HepG2 (cell line): ENCODE results near the gene FGF3. TPM values are rescaled to one million over a fixed set of nuclear protein-coding genes. Genes with fewer than 3 reads are reported as not detected.

ENCODE experiments used
- ATAC-seq: fragments of 200-7000 bp; cut with Tn5 transposase; 3 replicates; pipeline ENCODE4 v1.9.1; 2020; ENCODE audit warnings: mild to moderate bottlenecking, moderate library complexity
- BruUV-seq: library from RNA; stranded (reverse); fragments of 400-500 nt; replicated peaks from 2 replicates; lab custom pipeline; 2021; lab: Mats Ljungman, UMichigan
- CTCF ChIA-PET: fragments of 300-600 bp; formaldehyde crosslinking; extraction: SDS; loops from one replicate; lab custom pipeline; 2021; ENCODE audit warnings: low total read pairs, inconsistent platforms, low intra/inter-chr PET ratio; lab: Yijun Ruan, JAX
- POLR2A ChIA-PET: fragments of 350-600 bp; sonication (Branson Sonifier 250); formaldehyde crosslinking; loops from one replicate; lab custom pipeline; 2020; ENCODE audit warnings: antibody characterized with exemption, inconsistent platforms; lab: Yijun Ruan, JAX
- DNase-seq: peaks from one replicate; pipeline ENCODE4 v3.0.0-alpha.2; 2015; ENCODE audit warnings: low spot score
- FAIRE-seq: peaks from 3 replicates; lab custom pipeline; 2011; peaks lifted over from hg19 to GRCh38; lab: Jason Lieb, UNC
- H2AFZ ChIP-seq: one replicate; pipeline ENCODE4 v1.6.1; 2011; ENCODE audit warnings: low read length, inconsistent platforms
- H3K27ac ChIP-seq: fragments of 300-600 bp; 3 replicates; pipeline ENCODE4 v1.8.0; 2011; ENCODE audit warnings: mixed run types, mild to moderate bottlenecking, mixed read lengths, low read length, inconsistent platforms; ENCODE audit not compliant: insufficient read depth; ENCODE audit errors: extremely low read length
- H3K27me3 ChIP-seq, 2 experiments: fragments of 200-600 bp in 1 of 2; 2 replicates in 1 of 2; 3 replicates in 1 of 2; pipeline versions ENCODE4 v1.6.0 to v1.8.0; 2011; ENCODE audit warnings: low read length in 2 of 2, mild to moderate bottlenecking in 2 of 2, moderate library complexity in 2 of 2, inconsistent platforms in 1 of 2; ENCODE audit not compliant: insufficient read depth in 2 of 2, control insufficient read depth in 1 of 2
- H3K36me3 ChIP-seq, 2 experiments: fragments of 200-600 bp in 1 of 2; replicated peaks in 1 of 2; 2 replicates in 1 of 2; 3 replicates in 1 of 2; pipeline versions ENCODE4 v1.5.1 to v1.8.0; 2011; ENCODE audit warnings: low read length in 2 of 2, inconsistent platforms in 1 of 2; ENCODE audit not compliant: insufficient read depth in 2 of 2, control insufficient read depth in 1 of 2
- H3K4me1 ChIP-seq: 2 replicates; pipeline ENCODE4 v1.5.1; 2012; ENCODE audit warnings: low read length, inconsistent platforms; ENCODE audit not compliant: insufficient read depth
- H3K4me2 ChIP-seq: 2 replicates; pipeline ENCODE4 v1.6.0; 2011; ENCODE audit warnings: low read depth, low read length, inconsistent platforms
- H3K4me3 ChIP-seq, 3 experiments: fragments of 200-600 bp in 1 of 3; sonication (generic), shearing (Covaris generic) in 1 of 3; replicated peaks in 1 of 3; 2 replicates each; pipeline ENCODE4 v1.5.1; 2011 to 2016; ENCODE audit warnings: low read length in 3 of 3, inconsistent platforms in 2 of 3, low read depth in 2 of 3, mild to moderate bottlenecking in 2 of 3, control low read depth in 1 of 3, mixed read lengths in 1 of 3; ENCODE audit not compliant: insufficient read depth in 1 of 3
- H3K79me2 ChIP-seq: one replicate; pipeline ENCODE4 v1.6.1; 2011; ENCODE audit warnings: low read length, inconsistent platforms; ENCODE audit not compliant: insufficient read depth
- H3K9ac ChIP-seq: 2 replicates; pipeline ENCODE4 v1.6.0; 2011; ENCODE audit warnings: mild to moderate bottlenecking, low read depth, low read length, inconsistent platforms; ENCODE audit not compliant: insufficient read depth
- H3K9me3 ChIP-seq: 2 replicates; pipeline ENCODE4 v1.5.1; 2012; ENCODE audit warnings: mild to moderate bottlenecking, low read length
- H4K20me1 ChIP-seq: 2 replicates; pipeline ENCODE4 v1.6.0; 2011; ENCODE audit warnings: inconsistent platforms, mild to moderate bottlenecking, low read length, moderate library complexity; ENCODE audit not compliant: insufficient read depth
- EP300 ChIP-seq, 3 experiments: sonication (generic) in 1 of 3; formaldehyde crosslinking in 1 of 3; IDR thresholded peaks; 2 replicates each; pipeline versions ENCODE4 v1.5.1 to v1.6.1; 2011 to 2020; ENCODE audit warnings: low read depth in 2 of 3, low read length in 2 of 3, borderline replicate concordance in 1 of 3, improper control_type of control experiment in 1 of 3, mild to moderate bottlenecking in 1 of 3, missing genetic modification reagents in 1 of 3, moderate library complexity in 1 of 3
- LBX2 ChIP-seq: sonication (generic); formaldehyde crosslinking; IDR thresholded peaks from 2 replicates; pipeline ENCODE4 v1.5.0; 2020; ENCODE audit warnings: missing genetic modification reagents, mild to moderate bottlenecking, borderline replicate concordance
- NBN ChIP-seq: fragments of 450-650 bp; conservative IDR thresholded peaks from 2 replicates; pipeline ENCODE4 v1.6.1; 2017
- NCOA2 ChIP-seq: sonication (generic); formaldehyde crosslinking; IDR thresholded peaks from 2 replicates; pipeline ENCODE4 v1.8.0; 2022; ENCODE audit warnings: inconsistent platforms
- PCBP1 ChIP-seq: fragments of 200-400 bp; formaldehyde crosslinking; IDR thresholded peaks from 2 replicates; pipeline ENCODE4 v1.6.1; 2017; ENCODE audit warnings: mild to moderate bottlenecking, low read depth, low read length, borderline replicate concordance
- ZNF605 ChIP-seq: sonication (generic); formaldehyde crosslinking; IDR thresholded peaks from 2 replicates; pipeline ENCODE4 v1.8.0; 2022; ENCODE audit warnings: mild to moderate bottlenecking, missing genetic modification reagents
- ZNF816 ChIP-seq: sonication (generic); formaldehyde crosslinking; IDR thresholded peaks from 2 replicates; pipeline ENCODE4 v1.8.0; 2022; ENCODE audit warnings: missing genetic modification reagents, mild to moderate bottlenecking, borderline replicate concordance
- WGBS: methylation state at CpG from one replicate; pipeline ENCODE4 v1.1.6; 2017; ENCODE audit warnings: low lambda C conversion rate; 5-methylcytosine and 5-hydroxymethylcytosine counted together
- in situ Hi-C: cut with HindIII; loops from 2 replicates; pipeline ENCODE4 v1.10.0; 2017; ENCODE audit warnings: low pct_unique_long_range_greater_than_20kb; ENCODE audit not compliant: extremely low pct_ligation_motif_present
- intact Hi-C: fragments of 100-400 bp; cut with micrococcal nuclease; formaldehyde crosslinking; loops from one replicate; pipeline ENCODE4 v1.10.0; 2022; ENCODE audit not compliant: unreplicated experiment
- polyA plus RNA-seq, 8 experiments: library from polyadenylated mRNA; depleted of rRNA in 3 of 8; stranded (reverse) in 7 of 8; unstranded in 1 of 8; fragments of >200 nt; fragmentation: Illumina TruSeq in 4 of 8; extraction: Trizol in 4 of 8; gene quantifications; 2 replicates each; pipeline versions ENCODE4 v1.2.1 to v1.2.3, GENCODE V29; 2011 to 2016; ENCODE audit warnings: low read depth in 4 of 8, missing spikeins in 1 of 8, mixed read lengths in 1 of 8; ENCODE audit not compliant: insufficient read depth in 1 of 8
- total RNA-seq, 5 experiments: library from RNA; depleted of rRNA; stranded (reverse); fragments of >200 nt; fragmentation: Illumina TruSeq; extraction: Trizol; gene quantifications; 2 replicates each; pipeline ENCODE4 v1.2.3, GENCODE V29; 2016; ENCODE audit warnings: low read depth in 1 of 5
- TF ChIP-seq, protein P1 (sequence below): sonication (generic); formaldehyde crosslinking; IDR thresholded peaks from 2 replicates; pipeline ENCODE4 v1.4.0; 2020; ENCODE audit warnings: mild to moderate bottlenecking, missing genetic modification reagents

The FGF3 gene
- total and polyA plus RNA-seq, 2 of the 13 experiments (the other 11 are each of a cell fraction or from before 2014, with no cell fraction given), result not detected

DNA sequence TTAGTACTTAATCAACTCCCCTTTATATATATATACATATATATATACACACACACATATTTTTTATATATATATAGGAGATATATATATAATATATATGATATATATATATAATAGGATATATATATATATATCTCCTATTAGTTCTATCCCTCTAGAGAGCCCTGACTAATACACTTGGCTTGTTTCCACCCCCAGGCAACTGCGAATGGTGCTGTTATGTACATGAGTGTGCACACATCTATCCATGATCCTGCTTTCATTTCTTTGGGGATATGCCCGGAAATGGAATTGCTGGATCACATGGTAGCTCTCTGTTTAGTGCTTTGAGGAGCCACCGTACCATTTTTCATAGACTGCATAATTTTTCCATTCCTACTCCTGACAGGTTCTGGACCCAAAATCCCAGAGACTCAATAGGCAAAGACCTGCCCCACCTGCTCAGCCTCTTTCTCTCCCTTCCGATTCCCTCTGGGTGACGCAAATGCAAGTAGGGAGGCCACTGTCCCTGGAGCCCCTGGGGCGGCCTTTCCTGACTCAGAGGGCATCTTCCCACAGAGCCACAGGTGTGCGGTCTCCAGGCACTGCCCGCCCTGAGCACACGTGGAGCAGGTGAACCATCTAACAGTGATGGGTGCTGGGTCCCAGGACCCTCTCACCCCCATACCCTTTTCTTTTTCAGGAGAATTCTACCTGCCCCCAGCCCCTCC lies 12.0 kb downstream of the FGF3 start:
- in situ Hi-C loops, result no loop called here
- no peak overlapping the region for H3K4me3 ChIP-seq
- WGBS, result 52% methylated on average over 9 of the region's 9 CpGs
- intact Hi-C loops, result no loop called here
- ATAC-seq (no peak), DNase-seq (no peak), FAIRE-seq (no peak)
- H3K27me3 ChIP-seq, result peaks cover 4 to 24% of the 10 kb centered on the region in 2 experiments; a peak in 4 of 5 replicates
- H3K9ac ChIP-seq, result no peak overlapping the region
- CTCF ChIA-PET, result no interaction called here
- H3K4me2 ChIP-seq, result no peak overlapping the region
- H3K4me1 ChIP-seq, result no peaks in the 10 kb centered on the region
- no peak for TF ChIP-seq LBX2 (CRISPR knock-in tag)
- TF ChIP-seq, protein P1, sequence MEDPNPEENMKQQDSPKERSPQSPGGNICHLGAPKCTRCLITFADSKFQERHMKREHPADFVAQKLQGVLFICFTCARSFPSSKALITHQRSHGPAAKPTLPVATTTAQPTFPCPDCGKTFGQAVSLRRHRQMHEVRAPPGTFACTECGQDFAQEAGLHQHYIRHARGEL (CRISPR knock-in tag), result no peak
- TF ChIP-seq NCOA2 (CRISPR knock-in tag), result no peak
- no peaks in the 10 kb centered on the region for H3K36me3 ChIP-seq
- no peaks in the 10 kb centered on the region for H4K20me1 ChIP-seq
- H2AFZ ChIP-seq, result no peak overlapping the region
- no TSS peak for BruUV-seq
- POLR2A ChIA-PET, result no interaction called here
- H3K9me3 ChIP-seq, result no peaks in the 10 kb centered on the region
- no peak overlapping the region for H3K27ac ChIP-seq
- H3K79me2 ChIP-seq, result no peaks in the 10 kb centered on the region

DNA sequence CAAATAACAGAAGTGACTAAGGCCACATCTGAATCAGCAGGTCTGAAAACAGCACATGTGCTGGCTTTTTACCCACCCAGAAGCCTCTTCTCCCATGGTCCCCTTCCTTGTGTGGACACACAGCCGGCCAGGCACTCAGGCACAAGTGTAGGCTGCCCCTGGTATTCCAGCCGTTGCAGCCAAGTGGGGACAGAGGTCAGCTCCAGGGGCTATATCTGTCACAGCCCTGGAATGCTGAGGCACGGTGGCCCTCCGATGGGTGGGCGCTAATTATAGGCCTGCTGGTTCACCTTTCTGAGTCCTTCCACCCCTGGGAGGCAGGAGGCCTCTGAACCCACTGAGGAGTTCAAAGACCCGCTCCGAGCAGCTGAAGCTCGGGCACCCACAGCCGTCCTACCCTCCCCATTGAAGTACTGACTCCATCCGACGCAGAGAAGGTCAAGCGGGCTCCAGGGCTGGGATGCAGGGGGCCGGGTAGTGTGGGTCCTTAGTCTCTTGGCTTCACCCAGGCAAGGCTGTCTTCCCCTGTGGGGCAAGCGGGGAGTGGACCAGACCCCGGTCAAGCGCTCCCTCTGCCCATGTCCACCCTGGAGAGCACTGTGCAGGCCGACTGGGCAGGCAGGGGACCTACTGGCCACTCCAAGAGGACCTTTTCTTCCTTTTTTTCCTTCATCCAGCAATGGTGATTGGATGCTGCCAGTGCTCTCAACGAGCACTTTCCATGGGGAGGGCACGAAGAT lies 14.3 kb downstream of the FGF3 start:
- in situ Hi-C loops, result loop anchor here (5.0 kb wide), 1 partner anchor 118 kb away; no protein-coding TSS in a partner anchor
- CTCF ChIA-PET, result no interaction called here
- TF ChIP-seq ZNF605 (CRISPR knock-in tag), result no peak
- TF ChIP-seq NBN, result no peak
- no peak for TF ChIP-seq PCBP1
- no peak for TF ChIP-seq ZNF816 (CRISPR knock-in tag)
- TF ChIP-seq EP300 (IDR thresholded peaks at IDR 0.05; ENCODE audit: low read depth in 2 of 2, low read length in 2 of 2), result no peak
- no peak for TF ChIP-seq EP300 (CRISPR knock-in tag; IDR thresholded peaks at IDR 0.05; ENCODE audit: borderline replicate concordance)

More for the DNA sequence above, 14.3 kb downstream of the FGF3 start:
- POLR2A ChIA-PET, result no interaction called here
- H3K36me3 ChIP-seq, result no peaks in the 10 kb centered on the region
- peak; percentile 24; the same call in 2 of the 3 replicates for ATAC-seq
- DNase-seq, result no peak
- H4K20me1 ChIP-seq, result no peaks in the 10 kb centered on the region
- H2AFZ ChIP-seq, result no peak overlapping the region
- H3K27me3 ChIP-seq, result peaks cover 4 to 17% of the 10 kb centered on the region in 2 experiments; a peak in 3 of 5 replicates
- 34% methylated on average over 8 of the region's 19 CpGs for WGBS
- BruUV-seq, result no TSS peak
- no peaks in the 10 kb centered on the region for H3K4me1 ChIP-seq
- H3K9me3 ChIP-seq, result no peaks in the 10 kb centered on the region
- no peak overlapping the region for H3K9ac ChIP-seq
- H3K27ac ChIP-seq, result no peak overlapping the region
- no peak overlapping the region for H3K4me3 ChIP-seq
- intact Hi-C loops, result loop anchor here (5.0 kb wide), 2 partner anchors 83 to 98 kb away; no protein-coding TSS in a partner anchor
- H3K79me2 ChIP-seq, result no peaks in the 10 kb centered on the region
- no peak overlapping the region for H3K4me2 ChIP-seq
- no peak for FAIRE-seq
